H1 (cell line): ENCODE results near the gene ENOX2. TPM values are rescaled to one million over a fixed set of nuclear protein-coding genes. Genes with fewer than 3 reads are reported as not detected.

ENCODE experiments used
- EGR1 ChIP-seq: IDR thresholded peaks from 2 replicates; pipeline ENCODE4 v1.6.1; 2011; ENCODE audit warnings: low read depth, low read length, borderline replicate concordance
- polyA plus RNA-seq, 7 experiments: library from polyadenylated mRNA; depleted of rRNA in 3 of 7; stranded (reverse) in 5 of 7; unstranded in 2 of 7; fragments of >200 nt in 5 of 7; fragments of 200-250 nt in 2 of 7; gene quantifications; 1 replicate in 5 of 7; 2 replicates in 1 of 7; 4 replicates in 1 of 7; pipeline versions ENCODE4 v1.2.1 to v1.2.3, GENCODE V29; 2011 to 2013; ENCODE audit warnings: missing spikeins in 2 of 7, mixed read lengths in 2 of 7
- total RNA-seq: library from RNA; stranded (reverse); fragmentation: NEBNext Ultra II Directional; extraction: Animal tissue kit (Norgen Biotek cat#: 25700); gene quantifications from 2 replicates; pipeline ENCODE4 v1.2.1, GENCODE V29; 2021
- TF ChIP-seq, protein P1 (sequence below): IDR thresholded peaks from 2 replicates; pipeline ENCODE4 v1.6.1; 2012; ENCODE audit warnings: low read length, inconsistent platforms

ENOX2 gene
- total and polyA plus RNA-seq, 2 of the 8 experiments (the other 6 are each of a cell fraction or from before 2014, with no cell fraction given) = 4.5 to 12.3 TPM

GRCh38 chrX:130877892-130878341 lies 25.1 kb downstream of the ENOX2 start (continued):
- no peak for TF ChIP-seq EGR1
- TF ChIP-seq, protein P1, sequence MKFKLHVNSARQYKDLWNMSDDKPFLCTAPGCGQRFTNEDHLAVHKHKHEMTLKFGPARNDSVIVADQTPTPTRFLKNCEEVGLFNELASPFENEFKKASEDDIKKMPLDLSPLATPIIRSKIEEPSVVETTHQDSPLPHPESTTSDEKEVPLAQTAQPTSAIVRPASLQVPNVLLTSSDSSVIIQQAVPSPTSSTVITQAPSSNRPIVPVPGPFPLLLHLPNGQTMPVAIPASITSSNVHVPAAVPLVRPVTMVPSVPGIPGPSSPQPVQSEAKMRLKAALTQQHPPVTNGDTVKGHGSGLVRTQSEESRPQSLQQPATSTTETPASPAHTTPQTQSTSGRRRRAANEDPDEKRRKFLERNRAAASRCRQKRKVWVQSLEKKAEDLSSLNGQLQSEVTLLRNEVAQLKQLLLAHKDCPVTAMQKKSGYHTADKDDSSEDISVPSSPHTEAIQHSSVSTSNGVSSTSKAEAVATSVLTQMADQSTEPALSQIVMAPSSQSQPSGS = no peak
